Cardiac fibroblast (primary cell): Measurements from ENCODE around the gene PLEKHA5.
"Not testable (repeated sequence)": the region's sequence is repeated elsewhere in the genome, so short reads cannot be mapped to it uniquely, and the experiment has no call there.

Experiments used
- DNase-seq, 2 donors: peaks; one replicate each; pipeline versions ENCODE4 v3.0.0 to v3.0.0-alpha.2; 2010; ENCODE audit warnings: low read depth in 2 of 2
- H3K4me3 ChIP-seq, 2 donors: replicated peaks in 1 of 2; 1 replicate in 1 of 2; 2 replicates in 1 of 2; pipeline ENCODE4 v1.5.1; 2011; ENCODE audit warnings: low read depth in 2 of 2, low read length in 2 of 2, mild to moderate bottlenecking in 2 of 2, moderate library complexity in 1 of 2
- CTCF ChIP-seq: IDR thresholded peaks from one replicate; pipeline ENCODE4 v1.5.1; 2011; ENCODE audit warnings: low read depth, mild to moderate bottlenecking, low read length, inconsistent platforms

Gene PLEKHA5

DNA sequence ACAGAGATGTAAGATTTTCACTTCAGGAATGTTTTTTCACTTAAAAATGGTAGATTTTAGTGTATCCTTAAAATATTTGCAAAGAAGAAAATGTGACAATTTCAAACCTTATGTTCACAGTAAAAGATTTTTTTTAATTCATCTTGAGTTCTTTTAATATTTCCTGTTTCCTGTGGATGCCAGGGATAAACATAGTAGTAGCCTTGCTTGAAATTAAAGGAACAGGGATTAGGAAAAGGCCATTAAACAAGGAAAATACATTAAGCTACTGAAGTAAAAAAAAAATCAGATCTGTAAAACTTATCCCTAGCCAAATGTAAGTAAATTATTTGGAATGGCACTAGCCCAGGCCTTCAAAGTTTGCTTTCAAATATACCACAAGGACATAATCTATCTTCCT lies 171.7 kb downstream of the PLEKHA5 start:
- TF ChIP-seq CTCF = no peak
- H3K4me3 ChIP-seq = no peak overlapping the region
- DNase-seq = no peak

GRCh38 chr12:19301688-19302087 lies 172.2 kb downstream of the PLEKHA5 start:
- DNase-seq = no peak
- TF ChIP-seq CTCF = no peak
- H3K4me3 ChIP-seq = no peak overlapping the region

- no peak overlapping the region for H3K4me3 ChIP-seq
- no peak for DNase-seq
- TF ChIP-seq CTCF = no peak
Measured at GRCh38 chr12:19302100-19302640, 172.6 kb downstream of the PLEKHA5 start.

DNA sequence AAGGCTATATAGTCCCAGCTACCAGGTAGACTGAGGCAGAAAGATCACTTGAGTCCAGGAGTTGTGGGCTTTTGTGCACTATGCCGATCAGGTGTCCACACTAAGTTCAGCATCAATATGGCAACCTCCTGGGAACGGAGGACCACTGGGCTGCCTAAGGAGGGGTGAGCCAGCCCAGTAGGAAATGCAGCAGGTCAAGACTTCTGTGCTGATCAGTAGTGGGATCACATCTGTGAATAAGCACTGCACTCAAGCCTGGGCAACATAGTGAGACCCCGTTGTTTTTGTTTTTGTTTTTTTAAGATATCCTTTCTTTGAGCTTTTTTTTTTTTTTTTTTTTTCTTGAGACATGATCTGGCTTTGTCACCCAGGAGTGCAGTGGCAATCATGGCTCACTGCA lies 174.0 kb downstream of the PLEKHA5 start:
- DNase-seq = no peak
- no peak for TF ChIP-seq CTCF
- H3K4me3 ChIP-seq = no peak overlapping the region

DNA sequence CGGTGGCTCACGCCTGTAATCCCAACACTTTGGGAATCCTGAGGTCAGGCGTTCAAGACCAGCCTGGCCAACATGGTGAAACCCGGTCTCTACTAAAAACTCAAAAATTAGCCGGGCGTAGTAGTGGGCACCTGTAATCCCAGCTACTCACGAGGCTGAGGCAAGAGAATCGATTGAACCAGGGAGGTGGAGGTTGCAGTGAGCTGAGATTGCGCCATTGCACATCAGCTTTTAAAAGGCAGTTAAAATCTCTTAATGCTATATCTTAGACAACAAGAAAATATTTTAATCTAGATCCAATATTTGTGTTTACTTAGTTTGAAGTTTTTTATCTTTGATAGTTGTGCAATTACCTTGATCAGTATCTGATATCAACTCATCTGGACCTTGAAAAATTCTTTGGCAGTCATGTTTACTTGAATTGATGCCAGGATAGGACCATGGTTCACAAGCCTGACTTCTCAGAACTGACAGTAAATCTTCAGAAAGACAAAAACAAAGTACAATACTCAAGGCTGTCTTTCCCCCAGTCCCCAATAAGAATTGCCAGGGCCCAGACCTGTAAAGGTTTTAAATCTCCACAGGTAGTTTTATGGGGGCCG lies 174.7 kb downstream of the PLEKHA5 start:
- DNase-seq = no peak
- no peak overlapping the region for H3K4me3 ChIP-seq
- no peak for TF ChIP-seq CTCF

DNA sequence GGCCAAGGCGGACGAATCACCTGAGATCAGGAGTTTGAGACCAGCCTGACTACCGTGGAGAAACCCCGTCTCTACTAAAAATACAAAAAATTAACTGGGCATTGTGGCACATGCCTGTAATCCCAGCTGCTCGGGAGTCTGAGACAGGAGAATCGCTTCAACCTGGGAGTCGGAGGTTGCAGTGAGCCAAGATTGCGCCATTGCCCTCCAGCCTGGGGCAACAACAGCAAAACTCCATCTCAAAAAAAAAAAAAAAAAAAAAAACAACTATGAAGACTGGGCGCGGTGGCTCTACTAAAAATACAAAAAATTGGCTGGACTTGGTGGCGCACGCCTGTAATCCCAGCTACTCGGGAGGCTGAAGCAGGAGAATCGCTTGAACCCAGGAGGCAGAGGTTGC lies 176.1 kb downstream of the PLEKHA5 start:
- DNase-seq, H3K4me3 ChIP-seq: not testable (repeated sequence)

- TF ChIP-seq CTCF = no peak
- no peak for DNase-seq
- H3K4me3 ChIP-seq = no peak overlapping the region
Measured at GRCh38 chr12:19306366-19306765, 176.8 kb downstream of the PLEKHA5 start.
